HG03159 (cell line): Measurements from ENCODE around the gene CNTFR.

Experiments
- ATAC-seq: cut with Tn5 transposase; IDR thresholded peaks from one replicate; pipeline ENCODE4 v1.9.1; 2021; ENCODE audit warnings: mild to moderate bottlenecking, moderate library complexity; ENCODE audit not compliant: unreplicated experiment

CNTFR gene

DNA sequence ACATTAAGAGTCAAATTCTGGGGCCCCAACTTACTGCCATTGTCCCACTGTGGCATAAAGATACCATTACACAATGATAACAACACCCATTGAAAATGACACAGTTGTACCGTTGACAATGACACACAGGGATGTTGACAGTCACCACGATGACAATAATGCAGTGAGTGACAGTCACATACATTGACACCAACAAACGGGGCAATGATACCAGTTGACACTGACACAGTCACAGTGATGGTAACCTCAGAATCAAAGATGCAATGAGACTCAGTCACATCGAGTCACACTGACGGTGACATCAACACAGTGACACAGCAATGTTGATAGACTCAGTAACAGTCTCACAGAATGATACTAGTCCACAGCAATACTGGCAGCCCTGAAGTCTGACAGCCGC is 16.9 kb downstream of the CNTFR start:
- ATAC-seq, result no peak

- ATAC-seq, result no peak
Measured at GRCh38 chr9:34572092-34572491, 17.4 kb downstream of the CNTFR start.

DNA sequence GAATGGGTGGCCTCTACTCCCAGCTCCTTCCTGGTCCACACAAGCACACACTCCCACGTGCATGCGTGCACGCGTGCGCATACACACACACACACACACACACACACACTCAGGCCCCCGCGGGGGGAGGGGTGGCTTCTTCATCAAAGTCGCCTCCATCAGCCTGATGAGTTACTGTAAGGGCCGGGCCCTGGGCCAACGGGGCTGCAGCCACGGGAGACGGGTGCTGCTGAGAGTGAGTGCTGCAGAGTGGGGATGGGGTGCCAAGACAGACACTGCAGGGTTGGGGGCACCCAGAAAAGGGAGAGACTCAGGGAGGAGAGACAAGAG is 18.1 kb downstream of the CNTFR start:
- no peak for ATAC-seq

DNA sequence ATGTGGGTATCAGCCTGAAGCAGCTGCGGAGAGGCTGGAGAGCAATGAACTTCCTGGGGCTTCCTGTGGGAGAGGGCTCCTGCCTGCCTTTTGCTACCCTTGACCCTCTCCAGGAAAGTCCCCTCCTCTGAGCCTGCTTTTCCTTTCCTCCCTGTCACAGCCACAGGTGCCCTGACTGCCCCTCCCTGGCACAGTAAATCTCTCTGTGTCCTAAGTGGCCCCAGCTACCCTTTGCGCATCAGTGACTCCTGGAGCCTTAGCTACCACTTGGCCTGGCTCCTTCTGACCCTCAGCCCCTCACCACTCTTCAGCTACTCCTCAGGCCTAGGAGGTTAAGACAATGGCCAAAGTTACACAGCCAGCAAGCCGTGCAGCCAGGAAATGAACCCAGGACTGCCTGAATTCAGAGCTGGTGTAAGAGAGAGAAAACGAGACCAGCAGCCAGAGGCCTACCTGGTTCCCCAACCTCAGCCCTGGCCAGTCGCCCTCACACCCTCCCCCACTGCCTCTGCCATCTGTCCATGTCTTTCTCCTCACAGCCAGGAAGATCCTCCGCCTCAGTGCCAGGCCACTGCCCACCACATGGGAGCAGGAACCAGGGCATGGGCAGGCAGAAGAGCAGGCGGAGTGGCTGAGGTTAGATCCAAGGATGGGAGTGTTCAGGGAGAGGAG is 18.6 kb downstream of the CNTFR start:
- ATAC-seq, result no peak

- ATAC-seq, result no peak
Measured at GRCh38 chr9:34570376-34570775, 19.1 kb downstream of the CNTFR start.

GRCh38 chr9:34568774-34569173 is 20.8 kb downstream of the CNTFR start:
- ATAC-seq, result no peak

- no peak for ATAC-seq
Measured at GRCh38 chr9:34568133-34568532, 21.4 kb downstream of the CNTFR start.

DNA sequence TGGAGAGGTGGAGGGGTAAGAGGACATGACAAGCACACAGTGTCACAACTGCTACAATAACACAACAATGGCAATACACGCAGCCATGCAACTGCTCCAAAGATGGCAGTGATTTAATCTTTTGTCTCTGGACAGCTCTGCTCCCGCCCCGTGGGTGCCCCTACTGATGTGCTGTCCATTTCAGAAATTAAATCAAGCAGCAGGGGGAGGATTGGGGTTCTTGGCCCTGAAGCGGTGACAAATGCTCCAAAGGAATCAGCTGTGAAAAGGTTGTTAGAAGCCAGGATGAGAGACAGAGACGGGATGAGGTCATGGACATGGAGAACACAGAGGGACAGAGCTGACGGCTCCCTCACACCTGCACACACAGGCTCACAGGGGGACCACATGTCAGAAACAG is 22.6 kb downstream of the CNTFR start:
- no peak for ATAC-seq

- no peak for ATAC-seq
Measured at GRCh38 chr9:34566322-34566721, 23.2 kb downstream of the CNTFR start.

- no peak for ATAC-seq
Measured at GRCh38 chr9:34565856-34566255, 23.7 kb downstream of the CNTFR start.

DNA sequence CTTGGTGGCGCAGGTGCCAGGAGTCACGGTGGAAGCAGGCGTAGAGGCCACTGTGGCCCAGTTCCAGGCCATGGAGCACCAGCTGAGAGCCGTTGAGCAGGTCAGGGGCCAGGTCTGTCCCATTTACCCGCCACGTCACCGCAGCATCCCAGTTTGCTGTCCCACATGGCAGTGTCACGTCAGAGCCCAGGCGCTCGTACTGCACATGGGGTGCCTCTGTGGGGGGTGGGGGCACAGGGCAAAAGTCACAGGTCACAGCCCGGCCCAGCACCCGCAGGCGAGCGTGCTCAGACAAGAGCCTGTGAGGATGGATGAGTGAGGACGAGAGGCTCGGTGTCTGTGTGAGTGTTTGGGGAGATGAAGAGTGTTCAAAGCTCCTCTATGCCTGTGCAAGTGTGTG is 24.9 kb downstream of the CNTFR start:
- ATAC-seq, result no peak

DNA sequence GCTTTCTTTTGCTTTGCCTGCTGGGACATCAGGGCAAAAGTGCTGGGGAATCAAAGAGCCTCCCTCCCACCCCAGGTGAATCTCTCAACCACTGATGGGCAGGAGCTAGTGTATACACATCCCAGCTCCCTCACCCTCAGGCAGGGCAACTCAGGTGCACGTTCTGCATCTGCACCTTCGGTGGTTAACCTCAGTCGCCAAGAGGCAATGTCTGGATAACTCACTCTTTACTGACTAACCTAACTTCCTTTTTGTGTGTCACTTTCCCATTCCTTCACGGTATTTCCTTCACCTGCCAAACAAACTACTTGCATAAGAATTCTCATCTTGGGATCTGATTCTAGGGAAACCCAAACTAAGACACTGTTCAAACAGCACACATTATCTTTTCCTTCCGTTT is 26.3 kb downstream of the CNTFR start:
- ATAC-seq, result no peak

GRCh38 chr9:34562135-34562745 is 27.3 kb downstream of the CNTFR start:
- ATAC-seq, result no peak

- no peak for ATAC-seq
Measured at GRCh38 chr9:34560599-34561214, 28.8 kb downstream of the CNTFR start.

- no peak for ATAC-seq
Measured at GRCh38 chr9:34559624-34560455, 29.7 kb downstream of the CNTFR start.

- ATAC-seq, result no peak
Measured at GRCh38 chr9:34558919-34559623, 30.5 kb downstream of the CNTFR start.

DNA sequence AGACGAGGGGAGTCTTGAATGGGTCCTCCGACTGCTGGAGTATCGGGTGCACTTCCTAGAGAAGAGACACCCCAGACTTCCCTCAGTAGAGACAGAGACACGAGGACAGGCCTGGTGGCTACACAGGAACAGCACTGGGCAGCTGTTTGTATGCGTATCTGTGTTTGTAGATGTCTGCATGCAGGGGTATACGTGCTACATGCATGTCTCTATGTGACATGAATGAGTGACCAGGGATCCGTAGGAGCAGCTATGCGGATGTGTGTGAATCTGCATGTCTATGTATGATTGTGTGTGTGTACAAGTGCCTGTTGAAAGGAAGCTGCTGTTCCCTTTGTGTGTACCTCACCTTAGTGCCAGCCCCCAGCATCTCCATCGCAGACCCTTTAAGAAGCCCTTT is 31.2 kb downstream of the CNTFR start:
- ATAC-seq, result no peak

- no peak for ATAC-seq
Measured at GRCh38 chr9:34557426-34558321, 31.9 kb downstream of the CNTFR start.

DNA sequence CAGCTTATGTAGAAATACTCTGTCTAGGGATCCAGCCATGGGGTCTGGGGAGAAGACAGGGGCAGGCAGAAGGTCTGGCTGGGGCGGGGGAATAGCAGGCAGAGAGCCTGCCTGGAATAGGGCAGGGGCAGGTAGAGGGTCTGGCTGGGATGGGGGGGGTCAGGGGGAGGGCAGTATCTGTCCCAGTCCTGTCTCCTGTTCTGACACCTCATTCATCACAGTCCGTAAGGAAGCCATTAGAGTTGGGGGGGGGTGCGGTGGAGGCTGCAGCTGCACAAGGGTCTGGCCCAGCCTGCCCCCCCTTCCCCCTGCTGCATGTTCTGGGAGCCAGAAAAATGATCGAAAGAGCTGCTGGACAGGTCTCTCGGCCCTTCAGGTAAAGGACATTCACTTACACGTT is 32.6 kb downstream of the CNTFR start:
- ATAC-seq, result no peak

GRCh38 chr9:34555936-34556525 is 33.5 kb downstream of the CNTFR start:
- ATAC-seq, result no peak
